Duodenal mucosa (tissue), 2 donors: ENCODE results near the gene FADD.
"Not testable (repeated sequence)": the region's sequence is repeated elsewhere in the genome, so short reads cannot be mapped to it uniquely, and the experiment has no call there.

Experiments used
- H3K27ac ChIP-seq: one replicate; pipeline ENCODE4 v1.7.0; 2013; ENCODE audit warnings: low read depth, low read length
- H3K27me3 ChIP-seq, 2 donors: one replicate each; pipeline ENCODE4 v1.7.0; 2013; ENCODE audit warnings: low read length in 2 of 2, control low read depth in 1 of 2; ENCODE audit not compliant: insufficient read depth in 2 of 2, control insufficient read depth in 1 of 2
- H3K36me3 ChIP-seq, 2 donors: one replicate each; pipeline ENCODE4 v1.7.0; 2013; ENCODE audit warnings: low read length in 2 of 2, control low read depth in 1 of 2; ENCODE audit not compliant: insufficient read depth in 2 of 2, control insufficient read depth in 1 of 2
- H3K4me1 ChIP-seq, 2 donors: one replicate each; pipeline ENCODE4 v1.7.0; 2013; ENCODE audit warnings: low read length in 2 of 2, control low read depth in 1 of 2; ENCODE audit not compliant: insufficient read depth in 2 of 2, control insufficient read depth in 1 of 2
- H3K4me3 ChIP-seq, 2 donors: one replicate each; pipeline ENCODE4 v1.7.0; 2013; ENCODE audit warnings: low read length in 2 of 2, low read depth in 1 of 2
- H3K9ac ChIP-seq, 2 donors: one replicate each; pipeline ENCODE4 v1.7.0; 2013; ENCODE audit warnings: low read length in 2 of 2, low read depth in 1 of 2
- H3K9me3 ChIP-seq, 2 donors: one replicate each; pipeline ENCODE4 v1.7.0; 2013; ENCODE audit warnings: low read length in 2 of 2, control low read depth in 1 of 2; ENCODE audit not compliant: control insufficient read depth in 1 of 2

The FADD gene

DNA sequence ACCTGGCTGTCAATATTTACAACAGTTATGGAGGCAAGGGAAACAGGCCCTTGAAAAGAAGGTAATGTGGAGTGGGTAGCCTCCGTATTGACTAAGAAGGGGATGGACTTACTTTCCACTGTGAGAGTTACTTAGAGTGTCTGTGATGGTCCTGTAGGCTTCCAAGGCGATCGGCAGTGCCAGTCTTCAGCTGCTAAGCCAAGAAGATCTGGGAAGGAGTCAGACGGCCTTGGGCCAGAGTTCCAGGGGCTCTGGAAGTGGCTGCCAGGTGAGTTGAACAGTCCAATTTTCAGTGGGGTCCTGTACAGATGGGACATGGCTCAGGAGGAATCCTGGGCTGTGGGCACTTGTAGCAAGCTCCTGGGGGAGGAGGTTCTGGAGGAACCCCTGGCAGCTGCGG, 14.3 kb downstream of the FADD start:
- H3K4me1 ChIP-seq, H3K4me3 ChIP-seq, H3K36me3 ChIP-seq, H3K27ac ChIP-seq, H3K9me3 ChIP-seq, H3K27me3 ChIP-seq, H3K9ac ChIP-seq: not testable (repeated sequence)

DNA sequence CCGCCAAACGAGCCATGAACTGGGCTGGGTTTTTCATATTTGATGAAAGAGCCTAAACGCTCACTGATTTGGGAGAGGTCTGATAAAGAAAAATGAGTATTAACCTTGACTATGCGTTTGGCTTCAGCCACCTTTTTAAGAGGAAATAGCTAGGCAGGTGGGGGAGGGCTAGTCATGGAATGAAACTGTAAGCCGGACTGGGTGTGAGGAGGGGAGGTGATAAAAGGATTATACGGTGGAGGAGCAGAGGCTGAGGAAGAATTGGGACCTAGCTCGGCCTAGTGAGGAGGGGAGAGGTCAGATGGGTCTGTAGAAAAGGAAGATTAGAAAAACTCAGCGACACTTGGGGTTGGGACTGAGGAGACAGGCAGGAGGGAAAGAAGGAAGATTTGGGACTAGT, 15.0 kb downstream of the FADD start:
- H3K9me3 ChIP-seq, H3K4me3 ChIP-seq, H3K9ac ChIP-seq, H3K4me1 ChIP-seq, H3K27ac ChIP-seq, H3K27me3 ChIP-seq, H3K36me3 ChIP-seq: not testable (repeated sequence)

DNA sequence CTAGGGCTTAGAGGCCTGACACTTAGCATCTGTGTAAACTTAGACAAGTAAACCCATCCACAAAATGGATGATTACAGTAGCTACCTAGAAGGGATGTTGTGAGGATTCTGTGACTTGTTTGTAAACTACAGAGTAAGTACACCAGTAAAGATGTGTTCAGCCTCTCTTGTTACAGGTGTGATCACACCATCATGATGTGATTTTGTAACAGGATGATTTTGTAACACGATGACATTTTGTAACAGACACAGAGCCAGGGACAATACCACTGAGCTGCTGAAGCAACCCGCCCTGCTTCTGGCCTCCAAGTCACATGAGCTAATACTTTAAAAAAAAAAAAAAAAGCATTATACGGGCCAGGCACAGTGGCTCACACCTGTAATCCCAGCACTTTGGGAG, 17.0 kb downstream of the FADD start:
- Histone ChIP-seq H3K27me3 (no peaks in the 10 kb centered on the region), H3K9ac (no peak overlapping the region), H3K27ac (no peak overlapping the region), H3K9me3 (no peaks in the 10 kb centered on the region), H3K4me3 (no peak overlapping the region), H3K36me3 (no peaks in the 10 kb centered on the region), H3K4me1 (peaks cover 0 to 4% of the 10 kb centered on the region in 2 donors)

DNA sequence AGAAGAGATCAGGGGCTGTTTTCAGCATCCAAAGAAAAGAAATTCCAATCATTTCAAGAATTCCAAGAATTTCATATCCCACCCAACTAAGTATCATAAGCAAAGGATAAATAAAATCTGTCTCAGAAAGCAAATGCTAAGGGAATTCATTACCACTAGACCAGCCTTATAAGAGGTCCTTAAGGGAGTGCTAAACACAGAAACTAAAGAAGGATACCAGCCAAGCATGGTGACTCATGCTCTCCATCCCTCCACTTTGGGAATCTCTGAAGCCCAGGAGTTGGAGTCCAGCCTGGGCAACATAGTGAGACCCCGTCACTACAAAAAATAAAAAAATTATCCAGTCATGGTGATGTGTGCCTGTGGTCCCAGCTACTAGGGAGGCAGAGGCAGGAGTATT, 17.8 kb downstream of the FADD start:
- no peaks in the 10 kb centered on the region for H3K36me3 ChIP-seq
- no peak overlapping the region for H3K9ac ChIP-seq
- no peak overlapping the region for H3K4me3 ChIP-seq
- no peak overlapping the region for H3K27ac ChIP-seq
- no peaks in the 10 kb centered on the region for H3K27me3 ChIP-seq
- no peaks in the 10 kb centered on the region for H3K9me3 ChIP-seq
- peaks cover 3 to 11% of the 10 kb centered on the region in 2 donors for H3K4me1 ChIP-seq

DNA sequence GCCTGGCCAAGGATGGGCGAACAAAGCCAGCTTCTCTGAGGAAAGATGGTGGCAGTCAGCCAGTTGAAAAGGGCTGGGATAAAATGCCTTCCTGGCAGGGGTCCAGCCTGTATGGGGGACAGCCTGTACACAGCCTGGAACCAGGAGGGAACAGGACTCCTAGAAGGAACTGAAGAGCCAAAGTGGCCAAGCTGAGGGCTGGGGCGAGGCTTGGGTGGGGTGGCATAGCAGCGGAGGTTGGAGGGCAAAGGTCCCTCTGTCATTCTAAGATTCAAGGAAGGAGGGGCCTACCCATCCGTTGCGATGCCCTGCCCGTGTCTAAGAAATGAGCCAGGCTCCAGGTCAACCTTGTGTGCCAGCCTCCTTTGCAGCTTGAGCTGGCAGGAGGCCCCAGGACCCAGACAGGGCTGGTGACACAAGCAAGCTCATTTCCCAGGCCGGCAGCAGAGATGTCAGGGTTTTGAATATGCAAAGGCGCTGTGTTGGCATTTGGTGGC, 22.6 kb downstream of the FADD start:
- no peaks in the 10 kb centered on the region for H3K9me3 ChIP-seq
- peak overlapping the region; percentile 63 for H3K27ac ChIP-seq
- peak overlapping the region in 1 of 2 donors; percentile 51 for H3K9ac ChIP-seq

DNA sequence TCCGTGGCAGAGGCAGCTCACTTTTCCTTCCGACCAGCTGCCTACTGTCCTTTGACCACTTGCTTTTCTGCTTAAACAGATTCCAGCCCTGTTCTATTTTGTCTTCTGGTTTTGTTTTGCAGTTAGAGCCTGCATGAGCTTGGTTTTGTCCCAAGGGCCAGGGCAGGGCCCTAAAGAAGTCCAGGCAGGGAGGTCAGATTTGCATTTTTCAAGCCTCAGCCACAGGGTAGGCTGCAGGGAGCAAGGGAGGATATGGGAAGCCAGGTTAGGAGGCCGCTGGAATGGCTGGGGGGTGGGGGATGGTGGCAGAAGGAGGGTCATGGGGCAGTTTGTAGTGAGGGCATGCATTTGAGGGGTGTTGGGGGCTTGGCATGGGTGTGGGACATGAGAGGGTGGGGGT, 23.1 kb downstream of the FADD start:
- Histone ChIP-seq H3K27ac (peak overlapping the region; percentile 63), H3K9me3 (no peaks in the 10 kb centered on the region), H3K4me1 (peaks cover 23 to 33% of the 10 kb centered on the region in 2 donors), H3K27me3 (no peaks in the 10 kb centered on the region), H3K36me3 (no peaks in the 10 kb centered on the region), H3K9ac (peak overlapping the region in 1 of 2 donors; percentile 51), H3K4me3 (no peak overlapping the region)

More for the DNA sequence above, 22.6 kb downstream of the FADD start:
- Histone ChIP-seq H3K36me3 (no peaks in the 10 kb centered on the region), H3K27me3 (no peaks in the 10 kb centered on the region), H3K4me3 (no peak overlapping the region), H3K4me1 (peaks cover 23 to 33% of the 10 kb centered on the region in 2 donors)

DNA sequence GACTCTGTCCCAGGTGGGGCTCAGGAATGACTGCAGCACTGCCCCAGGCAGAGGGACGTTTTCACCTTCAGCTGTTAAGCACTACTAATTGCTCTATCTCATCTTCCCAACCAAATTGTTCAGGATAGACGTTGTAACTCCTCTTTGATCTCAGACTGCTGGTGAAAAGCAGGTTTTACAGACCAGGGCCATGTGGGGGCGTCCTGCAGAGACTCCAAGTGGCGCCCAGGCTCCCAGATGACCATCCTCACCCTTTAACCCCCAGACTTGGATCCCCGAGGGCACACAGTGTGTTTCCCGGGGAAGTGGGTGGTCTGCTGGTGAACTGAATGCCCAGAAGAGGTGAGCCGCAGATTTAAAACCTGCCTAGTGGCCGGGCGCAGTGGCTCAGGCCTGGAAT, 23.9 kb downstream of the FADD start:
- Histone ChIP-seq H3K9me3 (no peaks in the 10 kb centered on the region), H3K27ac (no peak overlapping the region), H3K4me3 (no peak overlapping the region), H3K27me3 (no peaks in the 10 kb centered on the region), H3K36me3 (no peaks in the 10 kb centered on the region), H3K4me1 (peaks cover 23 to 33% of the 10 kb centered on the region in 2 donors), H3K9ac (no peak overlapping the region)

DNA sequence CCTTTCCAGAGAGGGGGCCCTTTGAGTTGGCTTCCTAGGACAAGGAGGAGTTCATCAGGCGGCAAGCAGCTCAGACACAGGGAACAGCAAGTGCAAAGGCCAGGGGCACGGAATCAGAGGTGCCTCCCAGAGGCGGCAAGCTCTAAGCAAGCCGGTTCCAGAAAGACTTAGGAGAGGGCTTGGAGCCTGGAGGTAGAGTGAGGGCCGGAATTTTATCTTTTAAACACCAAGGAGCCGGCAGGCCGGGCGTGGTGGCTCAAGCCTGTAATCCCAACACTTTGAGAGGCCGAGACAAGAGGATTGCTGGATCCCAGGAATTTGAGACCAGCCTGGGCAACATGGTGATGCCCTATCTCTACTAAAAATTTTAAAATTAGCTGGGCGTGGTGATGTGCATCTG, 26.6 kb downstream of the FADD start:
- H3K4me3 ChIP-seq: no peak overlapping the region
- no peaks in the 10 kb centered on the region for H3K36me3 ChIP-seq
- H3K4me1 ChIP-seq: peaks cover 23 to 33% of the 10 kb centered on the region in 2 donors
- H3K27ac ChIP-seq: no peak overlapping the region
- no peaks in the 10 kb centered on the region for H3K9me3 ChIP-seq
- no peak overlapping the region for H3K9ac ChIP-seq
- peaks cover 0 to 2% of the 10 kb centered on the region in 2 donors for H3K27me3 ChIP-seq

DNA sequence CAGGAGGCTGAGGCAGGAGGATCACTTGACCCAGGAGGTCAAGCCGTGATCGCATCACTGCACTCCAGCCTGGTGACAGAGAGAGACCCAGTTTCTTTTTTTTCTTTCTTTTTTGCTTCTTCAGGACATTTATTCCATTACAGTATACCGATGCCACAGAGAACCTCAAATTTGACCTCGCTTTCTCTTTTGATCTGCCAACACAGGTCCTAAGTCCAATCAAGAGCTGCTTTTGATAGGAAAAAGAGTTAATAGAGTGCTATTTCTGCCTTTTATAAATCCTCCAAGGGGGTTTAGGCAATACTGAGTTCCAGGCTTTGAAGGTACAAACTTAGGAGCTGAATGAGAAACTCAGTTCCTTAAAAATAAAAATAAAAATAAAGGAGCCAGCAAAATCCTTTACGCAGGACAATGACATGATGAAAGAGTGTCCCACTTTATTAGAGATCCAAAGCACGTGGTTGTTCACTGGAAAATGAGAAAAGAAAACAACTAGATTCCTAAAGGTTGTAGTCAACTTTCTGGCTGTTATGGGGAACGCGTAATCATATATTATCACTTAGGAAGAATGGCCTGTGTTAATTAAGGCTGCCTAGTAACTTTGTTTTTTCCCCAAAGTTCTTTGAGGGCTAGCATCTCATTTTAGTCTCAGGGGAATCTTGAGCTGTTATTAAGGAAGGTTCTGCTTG, 27.2 kb downstream of the FADD start:
- H3K9ac ChIP-seq: no peak overlapping the region
- no peaks in the 10 kb centered on the region for H3K9me3 ChIP-seq
- H3K36me3 ChIP-seq: no peaks in the 10 kb centered on the region
- no peak overlapping the region for H3K4me3 ChIP-seq
- H3K27ac ChIP-seq: no peak overlapping the region
- peaks cover 0 to 2% of the 10 kb centered on the region in 2 donors for H3K27me3 ChIP-seq
- peaks cover 23 to 28% of the 10 kb centered on the region in 2 donors for H3K4me1 ChIP-seq

DNA sequence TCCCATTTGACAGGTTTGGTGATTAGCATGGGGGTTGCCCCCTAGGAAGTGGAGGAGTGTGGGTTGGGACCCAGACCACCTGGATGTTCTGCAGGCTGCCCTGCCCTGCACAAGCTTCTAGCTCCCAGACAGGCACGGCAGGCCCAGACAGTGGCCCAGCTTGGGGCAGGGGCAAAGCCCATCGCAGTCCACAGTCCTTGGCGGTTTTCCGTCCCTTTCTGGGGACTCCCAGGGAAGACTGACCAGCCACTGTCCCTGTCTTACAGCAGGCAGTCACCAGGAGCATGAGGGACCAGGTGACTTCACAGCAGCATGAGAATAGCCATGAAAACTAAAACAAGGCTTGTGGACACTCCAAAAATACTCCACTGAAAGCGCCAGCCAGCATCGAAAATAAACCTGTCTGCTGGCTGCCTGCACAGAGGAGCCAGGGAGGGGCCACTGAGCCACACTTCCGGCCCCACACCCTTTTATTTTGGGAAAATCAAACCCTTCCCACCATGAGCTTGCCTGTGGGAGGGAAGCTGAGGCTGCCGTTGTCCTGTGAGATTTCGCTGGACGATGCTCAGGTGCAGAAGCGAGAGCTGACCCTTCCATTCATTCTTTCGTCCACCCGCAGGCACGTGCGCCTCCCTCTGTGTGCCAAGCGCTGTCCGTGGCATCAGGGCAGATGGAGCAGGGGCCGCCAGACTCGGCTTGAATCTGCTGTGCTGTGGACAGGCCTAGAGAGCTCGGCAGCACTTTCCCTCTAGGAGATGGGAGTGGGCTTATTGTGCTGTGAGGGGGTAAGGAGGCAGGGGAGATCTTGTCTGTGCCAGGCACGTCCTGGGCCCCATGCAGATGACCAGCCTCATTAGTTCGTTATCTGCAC, 28.0 kb downstream of the FADD start:
- H3K4me3 ChIP-seq: no peak overlapping the region
- H3K27ac ChIP-seq: no peak overlapping the region
- H3K4me1 ChIP-seq: peaks cover 18 to 20% of the 10 kb centered on the region in 2 donors
- no peak overlapping the region for H3K9ac ChIP-seq
- H3K36me3 ChIP-seq: no peaks in the 10 kb centered on the region
- H3K9me3 ChIP-seq: no peaks in the 10 kb centered on the region
- H3K27me3 ChIP-seq: peaks cover 0 to 2% of the 10 kb centered on the region in 2 donors
